RWPE2 (cell line): ENCODE results near the gene GHRHR.
A peak's percentile ranks its signal among the peaks of the same experiment; 100 is the strongest.

Experiments
- ATAC-seq: fragments of 200-7000 bp; cut with Tn5 transposase; 3 replicates; pipeline ENCODE4 v1.9.1; 2021; ENCODE audit warnings: low read depth
- DNase-seq: peaks from one replicate; pipeline ENCODE4 v3.0.0-alpha.2; 2020; ENCODE audit warnings: low spot score
- H3K27ac ChIP-seq: fragments of 450-650 bp; 2 replicates; pipeline ENCODE4 v1.5.1; 2017; ENCODE audit warnings: mild to moderate bottlenecking; ENCODE audit not compliant: poor library complexity, severe bottlenecking
- H3K27me3 ChIP-seq: fragments of 250-450 bp; sonication (Bioruptor Pico); 2 replicates; pipeline ENCODE4 v1.5.1; 2021; ENCODE audit warnings: mild to moderate bottlenecking, moderate library complexity; ENCODE audit not compliant: insufficient read depth, poor library complexity, severe bottlenecking
- H3K36me3 ChIP-seq: fragments of 250-450 bp; sonication (Bioruptor Pico); 2 replicates; pipeline ENCODE4 v1.5.1; 2020; ENCODE audit warnings: low read depth, mild to moderate bottlenecking, moderate library complexity
- H3K4me1 ChIP-seq: fragments of 250-450 bp; sonication (Bioruptor Pico); 2 replicates; pipeline ENCODE4 v1.5.1; 2021; ENCODE audit warnings: mild to moderate bottlenecking, moderate library complexity; ENCODE audit not compliant: insufficient read depth, poor library complexity, severe bottlenecking
- H3K4me3 ChIP-seq: fragments of 250-450 bp; sonication (Bioruptor Pico); 2 replicates; pipeline ENCODE4 v1.5.1; 2021; ENCODE audit warnings: mild to moderate bottlenecking, moderate library complexity; ENCODE audit not compliant: severe bottlenecking
- H3K9me3 ChIP-seq: fragments of 250-450 bp; sonication (Bioruptor Pico); 2 replicates; pipeline ENCODE4 v1.5.1; 2021; ENCODE audit warnings: mild to moderate bottlenecking, moderate library complexity; ENCODE audit not compliant: severe bottlenecking
- TF ChIP-seq, protein P1 (sequence below): fragments of 450-650 bp; IDR thresholded peaks from one replicate; pipeline ENCODE4 v1.5.1; 2017; ENCODE audit warnings: mild to moderate bottlenecking, moderate library complexity; ENCODE audit not compliant: poor library complexity, severe bottlenecking

The GHRHR gene

GRCh38 chr7:30956704-30957103, 7.0 kb upstream of the GHRHR start:
- H3K9me3 ChIP-seq: no peaks in the 10 kb centered on the region
- no peaks in the 10 kb centered on the region for H3K4me1 ChIP-seq
- DNase-seq: no peak
- ATAC-seq: no peak
- H3K36me3 ChIP-seq: no peaks in the 10 kb centered on the region
- H3K4me3 ChIP-seq: no peak overlapping the region
- TF ChIP-seq, protein P1, sequence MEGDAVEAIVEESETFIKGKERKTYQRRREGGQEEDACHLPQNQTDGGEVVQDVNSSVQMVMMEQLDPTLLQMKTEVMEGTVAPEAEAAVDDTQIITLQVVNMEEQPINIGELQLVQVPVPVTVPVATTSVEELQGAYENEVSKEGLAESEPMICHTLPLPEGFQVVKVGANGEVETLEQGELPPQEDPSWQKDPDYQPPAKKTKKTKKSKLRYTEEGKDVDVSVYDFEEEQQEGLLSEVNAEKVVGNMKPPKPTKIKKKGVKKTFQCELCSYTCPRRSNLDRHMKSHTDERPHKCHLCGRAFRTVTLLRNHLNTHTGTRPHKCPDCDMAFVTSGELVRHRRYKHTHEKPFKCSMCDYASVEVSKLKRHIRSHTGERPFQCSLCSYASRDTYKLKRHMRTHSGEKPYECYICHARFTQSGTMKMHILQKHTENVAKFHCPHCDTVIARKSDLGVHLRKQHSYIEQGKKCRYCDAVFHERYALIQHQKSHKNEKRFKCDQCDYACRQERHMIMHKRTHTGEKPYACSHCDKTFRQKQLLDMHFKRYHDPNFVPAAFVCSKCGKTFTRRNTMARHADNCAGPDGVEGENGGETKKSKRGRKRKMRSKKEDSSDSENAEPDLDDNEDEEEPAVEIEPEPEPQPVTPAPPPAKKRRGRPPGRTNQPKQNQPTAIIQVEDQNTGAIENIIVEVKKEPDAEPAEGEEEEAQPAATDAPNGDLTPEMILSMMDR: no peak
- peaks cover 3% of the 10 kb centered on the region for H3K27me3 ChIP-seq
- no peak overlapping the region for H3K27ac ChIP-seq

- H3K4me3 ChIP-seq: no peak overlapping the region
- H3K27ac ChIP-seq: no peak overlapping the region
- H3K36me3 ChIP-seq: no peaks in the 10 kb centered on the region
- DNase-seq: no peak
- H3K9me3 ChIP-seq: no peaks in the 10 kb centered on the region
- ATAC-seq: peak; percentile 31; the same call in 1 of the 3 replicates
- TF ChIP-seq, protein P1: no peak
- no peaks in the 10 kb centered on the region for H3K4me1 ChIP-seq
- H3K27me3 ChIP-seq: no peaks in the 10 kb centered on the region
These were observed 1.6 kb downstream of the GHRHR start for GRCh38 chr7:30965372-30965771.

- ATAC-seq (no peak), DNase-seq (no peak)
- Histone ChIP-seq H3K36me3 (no peaks in the 10 kb centered on the region), H3K4me1 (no peaks in the 10 kb centered on the region), H3K27me3 (no peaks in the 10 kb centered on the region), H3K27ac (no peak overlapping the region), H3K9me3 (no peaks in the 10 kb centered on the region), H3K4me3 (no peak overlapping the region)
- TF ChIP-seq, protein P1: no peak
These were observed 2.1 kb downstream of the GHRHR start for GRCh38 chr7:30965883-30966282.

- Histone ChIP-seq H3K4me3 (no peak overlapping the region), H3K4me1 (no peaks in the 10 kb centered on the region), H3K9me3 (no peaks in the 10 kb centered on the region), H3K27ac (no peak overlapping the region), H3K27me3 (no peaks in the 10 kb centered on the region), H3K36me3 (no peaks in the 10 kb centered on the region)
- ATAC-seq (no peak), DNase-seq (no peak)
- TF ChIP-seq, protein P1: no peak
These were observed 4.5 kb downstream of the GHRHR start for GRCh38 chr7:30968294-30968693.

DNA sequence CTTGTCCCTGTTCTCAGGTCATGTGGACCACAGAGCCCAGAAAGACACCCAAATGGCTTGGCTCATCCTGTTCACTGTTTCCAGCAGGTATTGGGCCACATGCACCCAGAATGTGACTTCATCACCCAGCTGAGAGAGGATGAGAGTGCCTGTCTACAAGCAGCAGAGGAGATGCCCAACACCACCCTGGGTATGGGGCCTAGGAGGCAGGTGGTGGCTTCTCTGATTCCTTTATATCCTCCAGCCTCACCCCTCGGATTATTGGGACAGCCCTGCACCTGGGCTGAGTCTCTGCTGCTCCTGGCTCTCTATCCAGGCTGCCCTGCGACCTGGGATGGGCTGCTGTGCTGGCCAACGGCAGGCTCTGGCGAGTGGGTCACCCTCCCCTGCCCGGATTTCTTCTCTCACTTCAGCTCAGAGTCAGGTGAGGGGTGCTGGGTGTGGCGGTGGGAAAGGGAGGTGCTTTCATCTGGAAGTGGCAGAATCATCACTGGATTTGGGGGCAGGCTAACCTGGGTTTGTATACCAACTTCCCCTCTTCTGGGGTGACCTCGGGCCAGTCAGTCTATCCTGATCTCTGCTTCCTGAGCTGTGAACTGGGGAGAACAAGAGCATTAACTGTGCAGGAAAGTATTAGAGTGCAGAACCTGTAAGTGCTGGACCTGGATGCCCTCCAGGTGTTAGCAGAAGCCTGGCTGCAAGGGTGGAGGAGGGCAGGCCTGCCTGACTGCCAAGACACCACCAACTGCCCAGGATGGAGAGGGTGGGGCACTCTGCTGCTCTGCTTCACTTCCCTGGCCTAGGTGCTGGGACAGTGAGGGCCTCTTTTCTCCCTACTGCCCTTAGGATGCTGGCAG, 5.2 kb downstream of the GHRHR start:
- no peak overlapping the region for H3K27ac ChIP-seq
- no peaks in the 10 kb centered on the region for H3K36me3 ChIP-seq
- no peak overlapping the region for H3K4me3 ChIP-seq
- DNase-seq: no peak
- TF ChIP-seq, protein P1: no peak
- no peaks in the 10 kb centered on the region for H3K9me3 ChIP-seq
- H3K4me1 ChIP-seq: no peaks in the 10 kb centered on the region
- ATAC-seq: no peak
- no peaks in the 10 kb centered on the region for H3K27me3 ChIP-seq
